HPDE6-E6E7 (cell line): ENCODE data around the gene FBXL17.
"Not testable (repeated sequence)": the region's sequence is repeated elsewhere in the genome, so short reads cannot be mapped to it uniquely, and the experiment has no call there.

Experiments
- DNase-seq: peaks from one replicate; pipeline ENCODE4 v3.0.0; 2011; ENCODE audit warnings: missing footprints; ENCODE audit errors: extremely low spot score

The FBXL17 gene

GRCh38 chr5:108164574-108164973, 217.3 kb downstream of the FBXL17 start:
- no peak for DNase-seq

- not testable (repeated sequence) for DNase-seq
Measured at GRCh38 chr5:108152854-108153253, 229.0 kb downstream of the FBXL17 start.

- DNase-seq: no peak
Measured at GRCh38 chr5:108149369-108149768, 232.5 kb downstream of the FBXL17 start.

- DNase-seq: no peak
Measured at GRCh38 chr5:108148715-108149139, 233.2 kb downstream of the FBXL17 start.

GRCh38 chr5:108146222-108146621, 235.7 kb downstream of the FBXL17 start:
- no peak for DNase-seq

GRCh38 chr5:108145351-108145750, 236.5 kb downstream of the FBXL17 start:
- DNase-seq: no peak

- no peak for DNase-seq
Measured at GRCh38 chr5:108144332-108144731, 237.6 kb downstream of the FBXL17 start.

- DNase-seq: no peak
Measured at GRCh38 chr5:108143581-108143980, 238.3 kb downstream of the FBXL17 start.

- no peak for DNase-seq
Measured at GRCh38 chr5:108141676-108142075, 240.2 kb downstream of the FBXL17 start.

- DNase-seq: no peak
Measured at GRCh38 chr5:108136493-108136892, 245.4 kb downstream of the FBXL17 start.

- DNase-seq: no peak
Measured at GRCh38 chr5:108129129-108129528, 252.8 kb downstream of the FBXL17 start.

GRCh38 chr5:108125771-108126511, 256.0 kb downstream of the FBXL17 start:
- no peak for DNase-seq

- DNase-seq: no peak
Measured at GRCh38 chr5:108124596-108124995, 257.3 kb downstream of the FBXL17 start.

- no peak for DNase-seq
Measured at GRCh38 chr5:108122702-108123101, 259.2 kb downstream of the FBXL17 start.

- DNase-seq: no peak
Measured at GRCh38 chr5:108118813-108119514, 262.9 kb downstream of the FBXL17 start.

GRCh38 chr5:108115673-108116072, 266.2 kb downstream of the FBXL17 start:
- no peak for DNase-seq

- no peak for DNase-seq
Measured at GRCh38 chr5:108113950-108114349, 267.9 kb downstream of the FBXL17 start.

- DNase-seq: no peak
Measured at GRCh38 chr5:108111736-108112135, 270.2 kb downstream of the FBXL17 start.

GRCh38 chr5:108109059-108109458, 272.8 kb downstream of the FBXL17 start:
- DNase-seq: no peak

GRCh38 chr5:108104448-108104847, 277.4 kb downstream of the FBXL17 start:
- no peak for DNase-seq

- DNase-seq: no peak
Measured at GRCh38 chr5:108102463-108102862, 279.4 kb downstream of the FBXL17 start.

GRCh38 chr5:108101821-108102220, 280.1 kb downstream of the FBXL17 start:
- no peak for DNase-seq

- DNase-seq: no peak
Measured at GRCh38 chr5:108101130-108101529, 280.8 kb downstream of the FBXL17 start.
